ENCODE data around the gene MOCOS.

MOCOS gene

DNA sequence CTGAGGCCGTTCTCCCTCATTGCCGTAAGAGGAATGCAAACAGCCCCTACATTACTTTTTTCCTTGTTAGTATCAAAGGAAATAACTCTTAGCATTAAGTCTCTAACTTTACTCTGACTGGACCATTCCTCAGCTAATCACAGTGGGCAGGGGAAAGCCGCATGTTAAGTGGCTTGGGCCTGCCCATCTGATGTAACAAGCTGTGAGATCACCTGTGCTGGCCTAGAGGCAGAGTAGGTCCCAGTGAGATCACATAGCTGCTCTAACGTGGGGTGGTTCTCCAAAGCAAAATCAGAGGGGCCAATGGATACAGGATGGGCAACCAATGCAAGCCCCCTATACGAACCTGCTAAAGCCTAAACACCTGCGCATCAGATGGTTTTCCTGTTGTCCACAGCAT, 5.9 kb upstream of the MOCOS start:
- no peak for DNase-seq

DNA sequence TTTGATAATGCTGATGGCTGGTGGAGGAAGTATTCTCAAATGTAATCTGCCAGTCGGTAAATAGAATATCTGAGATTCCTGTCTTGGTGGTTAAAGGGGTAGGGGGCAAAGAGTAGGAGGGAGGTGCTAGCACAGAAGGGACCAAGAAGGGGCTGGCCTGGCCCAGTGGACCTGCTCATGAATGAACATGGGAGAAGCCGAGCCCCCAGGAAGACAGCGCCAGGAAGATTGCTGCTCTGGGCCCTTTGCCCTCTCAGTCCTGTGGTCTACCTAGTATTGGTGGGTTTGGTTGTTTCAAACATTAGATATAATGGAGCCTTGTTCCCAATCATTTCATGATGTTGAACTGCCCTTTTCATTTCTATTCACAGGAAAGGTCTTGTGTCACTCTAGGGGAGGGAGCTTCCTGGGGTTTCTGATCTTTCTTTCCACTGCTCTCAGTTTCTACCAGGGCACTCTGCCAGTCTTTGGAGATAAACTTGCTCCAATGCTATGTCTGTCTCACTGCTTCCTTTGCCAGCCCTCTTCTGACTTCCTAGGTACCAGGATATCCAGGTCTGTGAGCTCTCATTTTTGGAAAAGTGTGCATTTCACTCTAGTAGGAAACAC, 5.3 kb upstream of the MOCOS start:
- no peak for DNase-seq

DNA sequence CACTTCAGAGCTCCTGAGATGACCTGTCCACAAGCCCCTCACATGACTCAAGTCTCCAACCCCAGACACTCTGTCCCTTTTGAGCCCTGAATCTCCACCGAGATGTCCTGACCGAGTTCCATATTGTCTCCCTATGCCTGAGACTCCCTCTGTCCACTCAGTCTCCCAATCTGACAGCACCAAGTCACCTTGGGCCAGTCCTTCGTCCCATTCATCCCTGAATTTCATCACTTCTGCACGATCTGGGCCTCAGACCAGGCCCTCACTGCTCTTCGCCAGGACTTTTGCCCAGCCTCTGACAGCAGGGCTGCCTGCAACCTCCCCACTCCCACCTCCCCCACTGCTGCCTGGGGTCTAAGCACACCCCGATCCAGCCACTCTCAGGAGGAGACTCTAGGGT, 4.3 kb upstream of the MOCOS start:
- no peak for DNase-seq

DNA sequence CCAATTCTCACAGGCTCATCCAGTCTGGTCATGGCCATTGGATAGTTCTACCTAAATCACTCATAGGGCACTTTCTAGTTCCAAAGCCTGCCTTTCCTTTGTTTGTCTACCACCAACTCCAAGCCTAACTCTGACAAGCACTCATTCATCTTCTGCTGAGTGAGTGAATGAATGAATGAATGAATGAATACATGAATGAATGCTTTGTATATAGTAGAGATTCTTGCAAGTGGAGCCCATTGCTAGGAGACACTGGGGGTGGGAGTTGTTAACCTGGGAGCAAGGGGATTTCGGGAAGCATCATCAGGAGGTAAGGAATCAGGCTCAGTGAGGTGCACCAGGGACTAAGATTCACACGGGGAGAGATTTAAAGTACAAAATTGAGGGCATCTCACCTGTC, 3.3 kb upstream of the MOCOS start:
- DNase-seq, result no peak

DNA sequence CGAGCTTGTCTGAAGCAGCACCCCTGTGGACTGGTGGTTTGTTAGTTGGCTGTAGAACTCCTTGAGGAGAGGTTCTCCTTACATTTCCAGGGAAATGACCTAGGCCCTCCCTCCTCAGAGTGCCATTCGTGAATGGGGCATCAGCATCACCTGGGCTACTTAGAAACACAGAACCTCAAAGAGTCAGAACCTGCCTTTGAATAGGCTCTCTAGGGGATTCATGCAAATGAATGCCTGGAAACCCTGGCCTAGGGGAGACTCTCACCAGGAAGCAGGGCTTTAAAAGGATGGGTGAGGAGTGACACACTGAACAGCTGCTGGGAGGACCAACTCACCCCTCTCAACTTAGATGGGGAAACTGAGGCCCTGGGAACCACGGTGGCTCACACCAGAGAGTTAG, 2.1 kb upstream of the MOCOS start:
- peak; percentile 59 for DNase-seq

DNA sequence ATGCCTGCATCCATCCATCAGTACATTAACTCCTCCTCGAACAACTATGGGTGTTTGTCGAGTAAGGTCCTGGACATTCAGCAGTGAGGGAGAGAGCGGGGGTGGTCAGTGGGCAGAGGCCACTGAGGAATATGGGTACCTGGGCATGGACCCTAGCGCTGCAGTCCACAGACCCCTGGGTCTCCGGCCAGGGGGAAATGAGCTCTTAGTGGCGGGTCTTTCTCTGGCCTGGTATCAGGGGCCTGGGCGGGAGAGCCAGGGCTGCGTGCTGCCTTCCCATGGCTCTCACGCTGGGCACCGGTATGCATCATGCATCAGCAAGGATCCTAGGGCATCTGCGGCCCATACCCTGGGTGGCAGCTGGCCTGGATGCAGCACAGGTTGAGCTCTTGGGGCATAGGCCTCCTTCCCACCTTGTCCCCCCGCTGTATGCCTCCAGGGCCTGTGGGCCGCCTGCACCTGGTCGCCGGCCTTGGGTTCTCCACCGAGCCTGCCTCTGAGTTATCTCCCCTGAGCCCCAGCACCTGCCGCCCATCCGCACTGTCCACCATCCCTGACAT, 1.3 kb upstream of the MOCOS start:
- no peak for DNase-seq

DNA sequence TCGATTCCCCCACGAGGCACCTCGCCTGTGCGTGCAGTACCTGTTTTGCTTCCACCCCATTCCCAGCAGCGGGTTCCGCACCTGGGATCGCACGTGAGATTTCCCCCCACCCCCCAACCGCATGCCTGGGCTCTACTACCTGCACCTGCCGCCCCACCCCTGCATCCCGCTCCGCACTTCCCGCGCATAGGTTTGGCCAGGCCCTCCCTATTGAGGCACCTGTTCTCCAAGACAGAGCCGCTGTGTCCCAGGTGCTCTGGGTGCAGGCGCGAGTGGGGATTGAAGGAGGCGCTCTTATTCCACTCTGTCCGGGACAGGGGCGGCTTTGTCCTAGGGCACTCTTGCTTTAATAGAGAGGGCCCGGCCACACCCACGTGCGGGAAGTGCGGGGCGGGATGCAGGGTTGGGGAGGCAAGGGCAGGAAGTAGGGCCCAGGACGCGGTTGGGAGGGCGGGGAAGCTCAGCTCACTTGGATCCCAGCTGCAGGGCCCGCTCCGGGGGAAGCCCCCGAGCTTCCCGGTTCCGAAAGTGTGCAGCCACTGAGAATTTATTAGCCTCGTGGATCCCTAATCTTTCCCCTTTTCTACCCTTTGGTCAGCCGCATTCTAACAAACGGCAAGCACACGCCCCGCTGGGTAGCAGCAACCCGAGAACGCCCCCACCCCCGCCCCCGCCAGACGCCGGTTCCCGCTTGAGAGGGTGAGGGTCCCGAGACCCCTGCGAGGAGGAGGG, 670 bp upstream of the MOCOS start:
- no peak for DNase-seq

DNA sequence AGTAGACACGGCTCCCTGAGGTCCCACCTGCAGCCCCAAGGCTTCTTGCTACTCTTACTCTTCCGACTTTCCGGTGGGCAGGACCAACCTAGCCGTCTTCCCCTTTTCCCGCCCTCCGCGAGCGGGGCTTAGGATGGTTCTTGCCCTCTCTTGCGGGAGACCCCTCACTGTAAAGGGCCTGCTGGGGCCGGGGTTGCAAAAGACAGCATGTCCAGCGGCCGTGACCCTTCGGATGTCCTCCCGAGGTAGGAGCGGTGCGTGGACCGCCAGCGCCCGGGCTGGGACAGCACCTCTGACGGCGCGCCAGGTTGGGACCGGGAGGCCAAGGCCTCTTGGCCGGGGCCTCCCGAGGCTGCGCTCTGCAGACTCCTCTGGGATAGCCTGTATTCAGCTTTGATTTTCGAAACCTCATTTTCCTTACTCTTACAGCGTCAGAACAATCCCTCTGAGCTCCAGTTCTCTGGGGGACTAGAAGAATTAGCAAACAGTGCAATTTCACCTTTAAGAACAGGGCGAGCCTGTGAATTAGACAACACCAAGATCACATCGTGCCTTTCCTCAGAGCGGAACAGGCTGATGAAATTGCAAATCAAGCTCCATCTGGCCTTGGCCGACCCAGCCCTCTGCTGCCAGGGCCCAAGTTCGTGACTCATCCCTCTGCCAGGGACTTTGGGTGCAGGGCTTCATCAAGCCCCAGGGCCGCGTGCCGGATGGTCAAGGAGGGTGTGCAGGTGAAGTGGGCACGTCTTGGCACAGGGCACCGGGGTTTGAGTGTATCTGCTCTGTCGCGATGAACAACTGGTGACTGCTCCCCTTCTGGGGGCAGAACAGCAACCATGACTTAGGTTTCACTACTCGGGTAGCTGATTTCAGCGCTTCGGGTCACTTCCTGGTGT, 777 bp downstream of the MOCOS start:
- DNase-seq, result no peak

DNA sequence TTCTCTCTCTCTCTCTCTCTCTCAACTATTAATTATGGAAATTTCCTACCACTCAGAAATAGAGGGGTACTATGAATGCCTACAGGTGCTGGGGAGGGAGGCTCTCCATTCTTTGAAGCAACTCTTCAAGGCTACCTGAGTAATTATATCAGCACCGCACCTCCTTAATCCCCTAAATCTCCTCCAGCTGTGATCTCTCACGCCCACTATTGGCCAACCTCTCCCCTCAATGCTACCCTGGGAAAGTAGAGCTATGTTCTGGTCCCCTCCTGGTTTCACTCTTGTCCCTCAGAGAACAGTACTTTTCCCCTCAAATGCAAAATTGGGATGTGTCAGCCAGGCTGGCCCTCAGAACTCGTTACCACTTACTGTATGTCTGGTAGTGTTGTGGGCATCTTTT, 1.6 kb downstream of the MOCOS start:
- DNase-seq, result no peak

DNA sequence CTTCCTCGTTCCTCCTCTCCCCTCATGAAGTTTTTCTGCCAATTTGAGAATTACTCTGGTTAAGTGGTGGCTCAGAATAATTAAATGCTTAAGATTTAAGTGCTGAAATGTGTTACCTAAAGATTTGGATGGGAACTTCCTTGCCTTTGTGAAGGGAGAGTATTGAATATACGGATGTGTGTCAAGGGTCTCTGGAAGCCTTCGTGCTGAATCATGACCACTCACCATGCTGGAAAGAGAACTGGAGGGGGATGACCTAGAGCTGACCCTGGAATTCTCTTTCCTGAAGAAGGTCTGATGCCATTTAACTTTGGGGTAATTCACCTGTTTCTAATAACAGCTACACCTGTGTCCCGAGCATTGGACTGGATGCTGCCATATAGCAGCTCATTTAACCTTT, 2.2 kb downstream of the MOCOS start:
- no peak for DNase-seq

DNA sequence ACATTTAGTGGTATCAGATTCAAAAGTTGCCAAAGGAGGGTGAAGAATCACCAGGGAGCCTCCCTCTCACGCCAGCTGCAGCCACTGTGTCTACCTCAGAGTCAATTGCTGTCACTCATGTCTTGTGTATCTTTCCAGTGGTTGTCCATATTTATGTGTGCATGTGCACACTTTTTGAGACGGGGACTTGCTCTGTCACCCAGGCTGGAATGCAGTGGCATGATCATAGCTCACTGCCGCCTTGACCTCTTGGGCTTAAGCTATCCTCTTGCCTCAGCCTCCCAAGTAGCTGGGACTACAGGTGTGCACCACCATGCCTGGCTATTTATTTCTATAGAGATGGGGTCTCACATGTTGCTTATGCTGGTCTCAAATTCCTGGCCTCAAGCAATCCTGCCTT, 4.0 kb downstream of the MOCOS start:
- no peak for DNase-seq

DNA sequence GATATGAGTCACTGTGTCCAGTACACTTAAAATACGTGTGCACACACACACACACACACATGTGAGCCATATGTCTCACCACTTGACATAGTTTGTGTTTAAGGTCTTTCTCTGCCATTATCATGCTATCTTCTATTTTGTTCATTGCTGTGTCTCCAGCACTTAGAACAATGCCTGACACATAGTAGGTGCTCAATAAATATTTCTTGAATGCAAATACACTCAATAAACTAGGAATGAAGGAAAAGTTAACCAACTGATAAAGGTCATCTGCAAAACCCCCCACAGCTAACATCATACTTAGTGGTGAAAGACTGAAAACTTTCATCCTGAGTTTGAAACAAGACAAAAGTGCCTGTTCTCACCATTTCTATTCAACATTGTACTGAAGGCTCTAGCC, 4.4 kb downstream of the MOCOS start:
- DNase-seq, result no peak

DNA sequence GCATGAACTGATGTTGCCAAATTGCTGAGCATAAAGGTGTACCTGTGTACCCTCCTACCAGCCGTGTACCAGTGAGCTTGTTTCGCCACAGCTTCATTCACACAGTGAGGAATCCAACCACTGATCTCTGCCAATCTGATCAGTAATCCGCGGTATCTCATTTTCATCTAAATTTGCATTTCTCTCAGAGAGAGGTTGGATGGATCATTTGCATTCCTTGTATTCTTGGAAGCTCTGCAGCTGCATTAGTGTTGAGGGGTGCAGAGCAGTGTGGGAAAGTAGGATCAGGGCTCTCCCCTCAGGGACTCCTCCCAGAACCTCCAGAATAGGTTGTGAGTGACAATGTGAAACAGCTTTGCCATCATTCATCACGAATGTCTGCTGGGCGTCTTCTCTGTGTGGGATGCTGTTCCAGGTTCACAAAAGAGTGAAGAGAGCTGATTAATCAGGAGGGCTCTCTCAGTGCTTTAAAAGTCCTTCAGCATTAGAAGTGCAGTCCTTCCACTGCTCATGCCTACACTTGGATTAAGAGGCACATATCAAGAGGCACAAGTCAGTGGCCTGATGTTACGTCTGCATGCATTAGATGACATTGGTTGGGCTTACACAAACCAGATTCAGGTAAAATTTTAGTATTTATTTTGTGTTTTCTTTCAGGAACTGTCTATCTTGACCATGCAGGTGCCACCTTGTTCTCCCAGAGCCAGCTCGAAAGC, 7.5 kb downstream of the MOCOS start:
- peak; percentile 85 for DNase-seq

DNA sequence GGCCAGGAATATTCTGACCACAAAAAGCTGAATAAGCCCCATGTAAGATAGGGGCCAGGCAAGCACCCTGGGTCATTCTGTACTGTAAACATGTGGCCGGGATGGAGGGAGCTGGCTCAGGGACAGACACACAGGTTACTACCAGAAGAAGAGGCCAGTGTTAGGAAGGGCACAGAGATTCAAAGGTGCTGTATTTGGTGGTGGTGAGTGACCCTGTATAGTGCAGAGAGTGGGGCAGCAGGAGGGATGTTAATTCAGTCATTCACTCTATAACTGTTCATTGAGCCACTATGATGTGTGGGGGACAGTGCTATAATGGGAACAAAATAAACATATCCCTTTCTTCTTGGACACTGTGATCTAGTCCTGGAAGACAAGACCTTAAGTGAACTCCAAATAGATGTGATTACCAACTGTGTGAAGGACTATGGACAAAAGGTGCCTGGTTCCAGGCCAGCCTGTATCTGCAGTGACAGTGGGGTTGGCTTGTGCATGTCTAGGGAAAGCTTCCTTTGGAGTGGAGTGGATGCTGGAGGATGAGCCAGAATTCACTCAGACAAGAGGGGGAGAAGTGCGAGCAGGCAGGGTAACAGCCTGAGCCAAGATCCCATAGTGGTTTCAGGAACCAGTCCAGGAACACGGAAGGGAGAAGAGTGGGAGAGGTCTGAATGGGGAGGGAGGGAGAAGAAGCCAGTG, 8.3 kb downstream of the MOCOS start:
- DNase-seq, result no peak

DNA sequence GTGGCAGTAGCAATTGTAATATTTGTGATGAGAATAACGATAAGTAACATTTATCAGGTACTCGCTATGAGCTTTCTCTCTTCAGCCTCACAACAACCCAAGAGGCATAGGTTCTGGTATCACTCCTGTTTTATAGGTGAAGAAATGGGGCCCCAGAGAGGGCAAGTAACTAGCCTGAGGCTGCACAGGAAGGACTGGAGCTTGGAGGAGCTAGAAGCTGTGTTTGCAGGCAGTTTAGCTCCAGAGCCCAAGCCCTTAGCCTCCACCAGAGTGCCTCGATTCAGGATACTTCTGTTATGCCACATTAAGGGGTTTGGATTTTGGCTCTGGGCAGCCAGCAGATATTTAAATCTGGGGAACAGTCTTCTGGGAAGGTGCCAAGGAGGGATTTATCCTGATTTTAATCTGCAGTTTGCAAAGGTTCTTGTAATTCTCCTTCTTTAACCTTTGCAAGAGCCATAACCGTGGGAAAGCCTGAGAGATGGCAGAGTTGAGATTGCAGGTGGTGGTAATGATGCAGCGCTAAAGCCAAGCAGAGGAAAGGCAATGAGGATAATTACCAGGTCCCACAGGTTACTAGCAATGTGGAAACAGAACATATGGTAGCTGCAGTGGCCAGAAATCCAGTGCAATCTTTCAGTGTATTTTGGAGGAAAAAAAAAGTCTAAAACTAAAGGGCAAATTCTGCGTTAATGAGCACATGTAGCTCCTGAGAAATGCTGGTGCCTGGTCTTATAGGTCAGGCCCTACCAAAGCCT, 9.1 kb downstream of the MOCOS start:
- DNase-seq, result no peak

DNA sequence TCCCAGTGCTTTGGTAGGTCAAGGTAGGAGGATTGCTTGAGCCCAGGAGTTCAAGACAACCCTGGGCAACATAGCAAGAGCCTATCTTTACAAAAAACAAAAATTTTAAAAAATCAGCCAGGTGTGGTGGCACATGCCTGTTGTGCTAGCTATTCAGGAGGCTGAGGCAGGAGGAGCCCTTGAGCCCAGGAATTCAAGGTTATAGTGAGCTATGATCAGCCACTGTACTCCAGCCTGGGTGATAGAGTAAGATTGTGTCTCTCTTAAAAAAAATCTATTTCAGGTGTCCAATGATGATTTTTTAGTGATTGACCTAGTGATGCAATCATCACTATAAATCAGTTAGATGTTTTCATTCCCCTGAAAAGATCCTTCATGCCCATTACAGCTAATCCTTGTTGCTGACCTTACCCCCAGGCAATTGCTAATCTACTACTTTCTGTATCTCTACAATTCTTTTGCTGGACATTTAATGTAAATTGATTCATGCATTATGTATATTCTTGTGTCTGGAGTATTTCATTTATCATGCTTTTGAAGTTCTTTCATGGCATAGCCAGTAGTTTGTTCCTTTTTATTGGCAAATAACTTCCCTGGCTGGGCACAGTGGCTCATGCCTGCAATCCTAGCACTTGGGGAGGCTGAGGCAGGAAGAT, 10.3 kb downstream of the MOCOS start:
- no peak for DNase-seq

DNA sequence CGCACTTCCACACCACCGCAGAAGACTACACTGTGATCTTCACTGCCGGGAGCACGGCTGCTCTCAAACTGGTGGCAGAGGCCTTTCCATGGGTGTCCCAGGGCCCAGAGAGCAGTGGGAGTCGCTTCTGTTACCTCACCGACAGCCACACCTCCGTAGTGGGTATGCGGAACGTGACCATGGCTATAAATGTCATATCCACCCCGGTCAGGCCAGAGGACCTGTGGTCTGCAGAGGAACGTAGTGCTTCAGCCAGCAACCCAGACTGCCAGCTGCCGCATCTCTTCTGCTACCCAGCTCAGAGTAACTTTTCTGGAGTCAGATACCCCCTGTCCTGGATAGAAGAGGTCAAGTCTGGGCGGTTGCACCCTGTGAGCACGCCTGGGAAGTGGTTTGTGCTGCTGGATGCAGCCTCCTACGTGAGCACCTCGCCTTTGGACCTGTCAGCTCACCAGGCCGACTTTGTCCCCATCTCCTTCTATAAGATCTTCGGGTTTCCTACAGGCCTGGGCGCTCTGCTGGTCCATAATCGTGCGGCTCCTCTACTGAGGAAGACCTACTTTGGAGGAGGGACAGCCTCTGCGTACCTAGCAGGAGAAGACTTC, 12.5 kb downstream of the MOCOS start:
- DNase-seq, result no peak

DNA sequence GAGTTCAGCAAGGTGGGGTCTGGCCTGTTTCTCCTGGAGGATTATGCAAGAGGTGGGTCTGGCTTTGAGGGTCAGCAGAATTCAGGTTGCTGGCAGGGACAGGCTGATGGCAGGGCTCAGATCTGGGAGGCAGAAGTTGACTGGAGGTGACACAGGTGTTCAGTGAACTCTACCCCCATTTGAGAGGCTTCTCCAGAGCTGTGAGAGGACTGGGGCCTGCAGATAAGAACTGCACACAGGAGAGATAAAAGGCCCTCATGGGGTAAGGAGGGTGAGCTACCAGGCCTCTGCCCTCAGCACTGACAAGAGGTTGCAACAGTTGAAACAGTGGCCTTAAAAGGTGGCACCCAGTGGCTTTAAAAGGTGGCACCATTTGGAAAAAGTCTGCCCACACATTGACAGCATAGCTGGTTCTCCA, 13.1 kb downstream of the MOCOS start:
- no peak for DNase-seq

DNA sequence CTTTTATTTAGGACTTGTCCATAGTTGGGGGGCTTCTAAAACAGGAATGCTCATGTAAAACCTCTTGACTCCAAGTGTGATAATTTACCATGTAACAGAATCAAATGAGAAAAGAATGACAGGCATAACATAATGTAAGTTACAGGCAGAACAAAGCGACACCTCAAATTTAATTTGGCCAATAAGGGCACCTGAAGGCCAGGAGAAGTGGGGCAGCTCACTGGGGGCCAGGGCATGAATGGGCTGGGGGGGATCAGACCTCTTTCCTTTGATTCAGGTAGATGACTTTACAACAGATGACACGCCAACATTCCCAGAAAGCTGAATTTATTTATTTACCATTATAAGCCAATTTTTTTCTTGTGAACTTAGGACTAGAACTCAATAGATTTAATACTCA, 14.5 kb downstream of the MOCOS start:
- no peak for DNase-seq

DNA sequence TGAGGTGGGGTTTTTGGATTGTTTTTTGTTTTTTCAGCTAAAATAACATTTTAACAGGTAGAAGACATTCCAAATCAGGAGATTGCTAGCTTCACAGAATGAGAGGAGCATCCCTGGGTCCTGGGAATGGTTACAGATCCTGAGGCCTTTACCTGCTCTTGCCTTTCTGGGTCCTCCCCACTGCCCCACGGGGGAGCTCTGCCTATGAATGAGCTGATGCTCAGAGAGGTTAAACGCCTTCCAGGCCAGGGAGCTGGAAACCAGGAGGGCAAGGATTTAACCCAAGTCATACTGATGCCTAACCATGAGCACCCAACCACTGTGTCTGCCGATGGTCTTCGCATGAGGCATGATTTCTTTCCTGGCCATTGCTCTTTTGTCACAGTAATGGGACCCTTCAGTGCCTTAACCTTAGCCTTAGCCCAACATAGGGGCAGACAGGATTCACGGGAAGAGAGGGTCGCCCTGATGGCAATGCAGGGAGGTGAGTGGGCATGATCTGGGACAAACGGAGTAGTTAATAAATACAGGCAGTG, 16.1 kb downstream of the MOCOS start:
- no peak for DNase-seq
